Duodenal mucosa (tissue), 2 donors: ENCODE data around the gene CHPF.

ENCODE experiments used
- H3K27ac ChIP-seq: one replicate; pipeline ENCODE4 v1.7.0; 2013; ENCODE audit warnings: low read depth, low read length
- H3K27me3 ChIP-seq, 2 donors: one replicate each; pipeline ENCODE4 v1.7.0; 2013; ENCODE audit warnings: low read length in 2 of 2, control low read depth in 1 of 2; ENCODE audit not compliant: insufficient read depth in 2 of 2, control insufficient read depth in 1 of 2
- H3K36me3 ChIP-seq, 2 donors: one replicate each; pipeline ENCODE4 v1.7.0; 2013; ENCODE audit warnings: low read length in 2 of 2, control low read depth in 1 of 2; ENCODE audit not compliant: insufficient read depth in 2 of 2, control insufficient read depth in 1 of 2
- H3K4me1 ChIP-seq, 2 donors: one replicate each; pipeline ENCODE4 v1.7.0; 2013; ENCODE audit warnings: low read length in 2 of 2, control low read depth in 1 of 2; ENCODE audit not compliant: insufficient read depth in 2 of 2, control insufficient read depth in 1 of 2
- H3K4me3 ChIP-seq, 2 donors: one replicate each; pipeline ENCODE4 v1.7.0; 2013; ENCODE audit warnings: low read length in 2 of 2, low read depth in 1 of 2
- H3K9ac ChIP-seq, 2 donors: one replicate each; pipeline ENCODE4 v1.7.0; 2013; ENCODE audit warnings: low read length in 2 of 2, low read depth in 1 of 2
- H3K9me3 ChIP-seq, 2 donors: one replicate each; pipeline ENCODE4 v1.7.0; 2013; ENCODE audit warnings: low read length in 2 of 2, control low read depth in 1 of 2; ENCODE audit not compliant: control insufficient read depth in 1 of 2

Gene CHPF

DNA sequence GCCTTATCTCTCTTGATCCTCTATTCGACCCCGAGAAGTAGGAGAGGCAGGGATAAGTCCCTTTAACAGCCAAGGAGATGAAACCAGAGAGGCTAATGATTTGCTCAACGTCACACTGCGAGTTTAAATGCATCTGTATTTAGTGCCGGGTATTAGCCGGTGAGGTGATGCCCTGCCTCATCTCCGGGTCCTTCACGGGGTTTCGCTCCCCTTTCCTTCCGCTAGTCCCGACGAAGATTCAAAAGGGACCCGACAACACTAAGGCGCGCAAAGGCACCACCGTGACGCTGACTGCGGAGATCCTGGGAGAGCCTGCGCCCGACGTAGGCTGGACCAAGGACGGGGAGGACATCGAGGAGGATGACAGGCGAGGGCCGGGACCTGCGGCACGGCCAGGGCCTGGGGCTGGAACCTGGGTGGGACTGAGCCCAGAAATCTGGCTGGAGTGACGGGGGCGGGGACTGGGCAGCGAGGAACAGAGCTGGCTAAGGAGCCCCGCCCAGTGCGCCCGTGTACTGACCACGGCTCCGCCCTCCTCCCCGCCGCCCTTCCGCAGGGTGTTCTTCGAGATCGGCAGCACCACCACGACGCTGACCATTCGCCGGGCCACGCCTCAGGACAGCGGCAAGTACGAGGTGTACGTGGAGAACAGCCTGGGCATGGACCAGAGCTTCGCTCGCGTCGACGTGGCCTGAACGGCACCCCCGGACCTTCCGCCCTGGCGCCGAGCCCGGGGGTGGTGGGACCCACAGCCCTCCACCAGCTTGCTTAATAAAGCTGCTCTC is 45.9 kb downstream of the CHPF start:
- peaks cover 42 to 45% of the 10 kb centered on the region in 2 donors for H3K27me3 ChIP-seq
- H3K9me3 ChIP-seq = no peaks in the 10 kb centered on the region
- H3K4me1 ChIP-seq = peaks cover 24 to 36% of the 10 kb centered on the region in 2 donors
- peak overlapping the region; percentile 86 to 99 for H3K9ac ChIP-seq
- H3K27ac ChIP-seq = peak overlapping the region; percentile 88
- H3K36me3 ChIP-seq = peaks cover 2 to 4% of the 10 kb centered on the region in 2 donors
- peak overlapping the region; percentile 84 to 95 for H3K4me3 ChIP-seq

DNA sequence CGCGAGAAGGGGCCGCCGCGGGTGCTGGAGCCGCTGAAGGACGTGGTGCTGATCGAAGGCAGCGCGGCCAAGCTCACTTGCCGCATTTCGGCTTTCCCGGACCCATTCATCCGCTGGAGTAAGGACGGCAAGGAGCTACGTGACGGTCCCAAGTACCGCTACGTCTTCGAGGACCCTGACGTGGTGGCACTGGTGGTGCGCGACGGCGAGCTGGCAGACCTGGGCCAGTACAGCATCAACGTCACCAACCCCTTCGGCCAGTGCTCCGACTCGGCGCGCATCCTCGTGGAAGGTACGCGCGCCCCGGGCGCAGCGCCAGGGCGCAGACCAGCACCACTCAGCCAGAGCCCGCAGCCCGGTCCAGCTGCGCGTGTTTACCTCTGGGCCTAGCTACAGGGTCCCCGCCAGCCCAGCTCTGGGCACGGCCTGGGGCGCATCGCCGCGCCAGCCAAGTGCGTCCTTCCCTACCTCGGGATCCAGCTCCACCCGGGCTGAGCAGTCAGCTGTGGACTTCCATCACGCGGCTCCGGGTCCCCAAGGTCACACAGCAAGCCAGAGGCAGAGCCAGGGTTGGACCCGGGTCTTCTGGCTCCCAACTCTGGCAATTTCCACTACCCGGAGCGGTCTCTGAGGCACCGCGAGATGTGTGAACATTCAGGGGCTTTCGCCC is 46.6 kb downstream of the CHPF start:
- H3K9me3 ChIP-seq = no peaks in the 10 kb centered on the region
- peaks cover 24 to 36% of the 10 kb centered on the region in 2 donors for H3K4me1 ChIP-seq
- peak overlapping the region; percentile 84 to 95 for H3K4me3 ChIP-seq
- H3K36me3 ChIP-seq = peaks cover 0 to 2% of the 10 kb centered on the region in 2 donors
- no peak overlapping the region for H3K9ac ChIP-seq
- peaks cover 42 to 45% of the 10 kb centered on the region in 2 donors for H3K27me3 ChIP-seq
- H3K27ac ChIP-seq = no peak overlapping the region

DNA sequence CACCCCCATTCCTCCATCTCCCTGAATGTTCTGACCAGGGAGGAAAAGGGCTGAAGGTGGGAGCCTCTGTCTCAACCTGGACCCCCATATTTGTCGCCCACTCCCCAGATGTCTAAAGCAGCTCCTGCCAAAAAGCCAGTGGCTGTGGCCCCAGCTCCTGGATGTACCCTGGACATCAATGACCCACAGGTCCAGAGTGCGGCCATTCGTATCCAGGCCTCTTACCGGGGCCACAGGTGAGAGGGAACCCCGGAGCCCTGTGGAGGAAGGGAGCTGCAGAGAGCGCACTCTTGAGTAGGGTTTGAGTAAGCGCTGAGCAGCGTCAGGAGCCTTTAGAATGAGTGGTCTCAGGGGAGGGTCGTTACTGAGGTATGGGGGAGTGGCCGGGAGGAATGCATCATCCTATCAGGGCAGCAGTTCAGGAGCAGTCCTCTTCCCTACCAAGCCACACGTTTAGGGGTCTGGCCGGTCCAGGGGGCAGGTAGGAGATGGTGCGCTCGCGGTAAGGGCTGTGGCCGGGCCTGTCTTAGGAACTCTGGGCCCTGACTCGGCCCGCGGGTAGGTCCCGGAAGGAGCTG is 47.3 kb downstream of the CHPF start:
- Histone ChIP-seq H3K4me1 (peaks cover 24 to 36% of the 10 kb centered on the region in 2 donors), H3K9me3 (no peaks in the 10 kb centered on the region), H3K9ac (no peak overlapping the region), H3K4me3 (no peak overlapping the region), H3K27ac (no peak overlapping the region), H3K36me3 (no peaks in the 10 kb centered on the region), H3K27me3 (peaks cover 42 to 45% of the 10 kb centered on the region in 2 donors)

DNA sequence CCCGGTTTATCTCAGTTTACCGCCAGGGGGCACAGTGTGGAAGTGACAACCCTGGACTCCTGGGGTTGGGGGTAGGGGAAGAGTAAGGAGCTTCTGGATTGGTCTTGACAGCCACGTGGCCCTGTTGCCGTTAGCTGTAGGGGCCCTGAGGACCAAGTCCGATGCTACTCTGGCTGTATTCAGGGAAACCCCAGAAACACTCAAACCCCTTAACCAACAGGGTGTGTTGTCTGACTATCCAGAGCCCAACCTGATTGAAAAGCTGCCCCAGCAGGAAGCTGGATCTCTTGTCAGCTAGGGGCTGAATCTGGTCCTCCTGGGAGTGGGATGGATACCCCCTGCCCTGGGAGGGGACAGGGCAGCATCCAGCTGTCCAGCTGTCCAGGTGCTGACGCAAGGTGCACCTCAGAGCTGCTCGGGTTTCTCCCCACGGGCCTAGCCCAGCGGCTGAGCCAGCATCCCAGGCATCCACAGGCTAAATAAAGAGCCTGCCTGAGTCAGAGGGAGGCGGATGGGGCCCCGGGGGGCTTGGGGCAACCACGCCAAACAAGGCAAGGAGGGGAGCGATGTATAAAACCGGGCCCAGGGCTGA is 48.0 kb downstream of the CHPF start:
- peaks cover 24 to 36% of the 10 kb centered on the region in 2 donors for H3K4me1 ChIP-seq
- H3K27ac ChIP-seq = no peak overlapping the region
- H3K27me3 ChIP-seq = peaks cover 42 to 45% of the 10 kb centered on the region in 2 donors
- H3K9ac ChIP-seq = no peak overlapping the region
- no peak overlapping the region for H3K4me3 ChIP-seq
- no peaks in the 10 kb centered on the region for H3K36me3 ChIP-seq
- H3K9me3 ChIP-seq = no peaks in the 10 kb centered on the region

DNA sequence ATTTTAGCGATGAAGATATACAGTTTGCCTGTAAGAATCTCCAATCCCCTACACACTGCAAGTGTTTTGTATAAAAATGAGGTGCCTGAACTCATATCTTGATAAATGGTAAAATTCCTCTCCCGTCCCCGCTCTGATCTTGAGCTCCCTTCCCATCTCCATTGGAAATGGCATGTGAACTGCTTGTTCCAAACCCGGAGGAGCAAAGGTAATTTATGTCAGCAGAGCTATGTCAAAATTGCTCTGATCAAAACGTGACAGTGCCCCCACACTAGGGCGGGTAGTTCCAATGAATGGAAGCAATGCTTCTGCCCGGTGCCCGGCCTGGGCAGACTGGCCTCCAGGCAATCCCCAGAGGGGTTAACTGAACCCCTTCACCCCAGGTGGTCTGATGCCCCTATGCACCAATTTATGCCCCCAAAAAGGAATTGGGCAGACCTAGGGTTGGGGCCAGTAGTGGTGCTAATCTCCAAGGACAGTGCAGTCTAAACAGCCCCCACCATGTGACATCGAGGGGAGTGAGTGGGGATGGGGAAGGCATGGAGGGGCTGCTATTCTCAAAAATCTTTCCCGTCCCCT is 48.6 kb downstream of the CHPF start:
- H3K27me3 ChIP-seq = peaks cover 42 to 45% of the 10 kb centered on the region in 2 donors
- no peaks in the 10 kb centered on the region for H3K9me3 ChIP-seq
- peaks cover 21 to 31% of the 10 kb centered on the region in 2 donors for H3K4me1 ChIP-seq
- H3K27ac ChIP-seq = no peak overlapping the region
- no peak overlapping the region for H3K9ac ChIP-seq
- no peaks in the 10 kb centered on the region for H3K36me3 ChIP-seq
- no peak overlapping the region for H3K4me3 ChIP-seq

DNA sequence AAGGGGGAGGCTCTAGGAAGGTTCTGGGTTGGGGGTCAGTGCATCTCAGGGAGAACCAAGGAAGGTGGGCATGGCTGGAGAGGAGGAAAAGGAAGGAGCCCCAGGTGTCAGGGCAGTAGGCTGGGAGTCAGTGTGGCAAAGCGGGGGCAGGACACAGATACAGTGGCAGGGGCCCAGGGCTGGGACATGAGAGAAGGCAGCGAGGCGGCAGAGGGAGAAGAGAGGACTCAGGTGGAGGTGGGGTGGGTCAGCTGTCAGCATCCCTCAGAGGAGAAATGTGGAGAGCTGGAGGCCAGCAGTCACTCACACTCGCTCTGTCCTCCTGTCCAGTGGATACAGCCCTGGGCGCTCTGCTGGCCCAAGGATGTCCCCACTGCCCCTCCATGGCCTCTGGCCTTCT is 50.5 kb downstream of the CHPF start:
- Histone ChIP-seq H3K27me3 (peaks cover 42 to 45% of the 10 kb centered on the region in 2 donors), H3K4me3 (no peak overlapping the region), H3K36me3 (no peaks in the 10 kb centered on the region), H3K9me3 (no peaks in the 10 kb centered on the region), H3K27ac (no peak overlapping the region), H3K4me1 (peaks cover 11 to 21% of the 10 kb centered on the region in 2 donors), H3K9ac (no peak overlapping the region)

DNA sequence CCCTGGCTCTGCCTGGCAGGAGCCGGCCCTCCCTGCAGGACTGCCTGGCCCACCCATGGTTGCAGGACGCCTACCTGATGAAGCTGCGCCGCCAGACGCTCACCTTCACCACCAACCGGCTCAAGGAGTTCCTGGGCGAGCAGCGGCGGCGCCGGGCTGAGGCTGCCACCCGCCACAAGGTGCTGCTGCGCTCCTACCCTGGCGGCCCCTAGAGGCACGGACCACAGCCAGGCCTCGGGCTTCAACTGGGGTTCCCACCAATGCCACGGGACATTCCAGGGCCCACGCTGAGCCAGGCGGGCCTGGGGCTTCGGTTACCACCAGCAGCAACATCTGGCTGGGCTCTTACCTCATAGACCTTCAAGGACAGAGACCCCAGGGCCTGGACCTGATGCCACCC is 51.0 kb downstream of the CHPF start:
- Histone ChIP-seq H3K27ac (no peak overlapping the region), H3K36me3 (no peaks in the 10 kb centered on the region), H3K9ac (no peak overlapping the region), H3K27me3 (peaks cover 42% of the 10 kb centered on the region in 2 donors), H3K4me3 (no peak overlapping the region), H3K4me1 (peaks cover 9 to 18% of the 10 kb centered on the region in 2 donors), H3K9me3 (no peaks in the 10 kb centered on the region)

DNA sequence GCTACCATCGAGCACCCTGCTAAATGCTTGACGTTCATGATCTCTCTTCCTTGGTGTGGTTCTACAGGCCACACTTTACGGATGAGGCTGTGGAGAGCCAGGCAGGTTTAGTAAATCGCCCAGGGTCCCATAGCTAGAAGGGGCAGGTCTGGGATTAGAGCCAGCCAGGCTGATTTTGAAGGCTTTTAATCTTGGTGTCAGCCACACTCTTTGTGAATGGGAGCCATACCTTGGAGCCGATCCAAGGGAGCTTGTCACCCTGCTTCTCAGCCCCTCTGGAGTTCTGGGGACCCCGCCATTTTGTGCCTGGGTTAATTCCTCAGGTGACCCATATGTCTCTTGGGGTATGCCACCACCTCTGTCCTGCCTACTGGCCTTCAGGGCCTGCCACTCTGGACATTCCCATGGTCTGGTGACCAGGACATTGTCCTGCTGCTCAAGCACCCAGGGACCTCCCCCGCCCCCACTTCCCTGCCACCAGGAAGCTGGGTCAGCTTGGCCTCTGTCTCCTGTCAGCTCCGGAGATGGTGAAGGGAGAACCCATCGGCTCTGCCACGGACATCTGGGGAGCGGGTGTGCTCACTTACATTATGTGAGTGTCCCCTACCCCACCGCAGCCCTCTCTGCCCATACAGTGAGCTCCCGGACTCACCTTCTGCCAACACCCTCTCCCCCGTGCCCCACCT is 52.2 kb downstream of the CHPF start:
- no peak overlapping the region for H3K4me3 ChIP-seq
- no peaks in the 10 kb centered on the region for H3K9me3 ChIP-seq
- H3K27ac ChIP-seq = no peak overlapping the region
- peaks cover 34 to 36% of the 10 kb centered on the region in 2 donors for H3K27me3 ChIP-seq
- H3K4me1 ChIP-seq = peaks cover 0 to 7% of the 10 kb centered on the region in 2 donors
- H3K36me3 ChIP-seq = no peaks in the 10 kb centered on the region
- H3K9ac ChIP-seq = no peak overlapping the region

DNA sequence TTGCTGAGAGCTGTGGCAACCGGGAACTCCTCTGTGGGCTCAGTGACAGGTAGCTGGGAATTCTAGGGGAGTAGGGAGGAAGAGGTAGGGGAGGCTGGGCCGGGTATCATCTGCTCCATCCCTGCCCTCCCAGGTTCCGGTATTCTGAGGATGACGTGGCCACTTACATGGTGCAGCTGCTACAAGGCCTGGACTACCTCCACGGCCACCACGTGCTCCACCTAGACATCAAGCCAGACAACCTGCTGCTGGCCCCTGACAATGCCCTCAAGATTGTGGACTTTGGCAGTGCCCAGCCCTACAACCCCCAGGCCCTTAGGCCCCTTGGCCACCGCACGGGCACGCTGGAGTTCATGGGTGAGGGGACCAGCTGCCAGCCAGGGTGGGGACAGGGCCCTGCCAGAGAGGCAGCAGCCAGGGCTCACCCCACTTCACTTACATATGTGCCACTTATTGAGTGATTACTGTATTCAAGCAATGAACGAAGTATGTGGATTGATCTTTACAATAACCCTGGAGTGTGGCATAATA is 52.9 kb downstream of the CHPF start:
- Histone ChIP-seq H3K27me3 (peaks cover 34 to 36% of the 10 kb centered on the region in 2 donors), H3K9ac (no peak overlapping the region), H3K9me3 (no peaks in the 10 kb centered on the region), H3K27ac (no peak overlapping the region), H3K4me3 (no peak overlapping the region), H3K4me1 (peaks cover 0 to 4% of the 10 kb centered on the region in 2 donors), H3K36me3 (no peaks in the 10 kb centered on the region)
